HFF-Myc (cell line): ENCODE data around the gene PRDM10.
A peak's percentile ranks its signal among the peaks of the same experiment; 100 is the strongest.
"Not testable (repeated sequence)": the region's sequence is repeated elsewhere in the genome, so short reads cannot be mapped to it uniquely, and the experiment has no call there.

Experiments
- DNase-seq: peaks from one replicate; pipeline ENCODE4 v3.0.0-alpha.2; 2011; ENCODE audit warnings: low read depth; ENCODE audit errors: extremely low read depth
- H3K4me3 ChIP-seq: replicated peaks from 2 replicates; pipeline ENCODE4 v1.5.1; 2011; ENCODE audit warnings: low read depth, mild to moderate bottlenecking, control low read depth, low read length
- CTCF ChIP-seq: IDR thresholded peaks from 2 replicates; pipeline ENCODE4 v1.5.1; 2012; ENCODE audit warnings: mild to moderate bottlenecking, low read depth, low read length, control low read depth; ENCODE audit errors: missing control alignments

Gene PRDM10

GRCh38 chr11:129880311-129880710 is 122.3 kb downstream of the PRDM10 start:
- no peak for DNase-seq
- TF ChIP-seq CTCF, result no peak
- H3K4me3 ChIP-seq, result no peak overlapping the region

- H3K4me3 ChIP-seq, result no peak overlapping the region
- no peak for DNase-seq
- no peak for TF ChIP-seq CTCF
Observed at GRCh38 chr11:129871914-129872313, 130.7 kb downstream of the PRDM10 start.

- H3K4me3 ChIP-seq, DNase-seq: not testable (repeated sequence)
Observed at GRCh38 chr11:129868626-129869025, 134.0 kb downstream of the PRDM10 start.

- DNase-seq, result no peak
- no peak overlapping the region for H3K4me3 ChIP-seq
- TF ChIP-seq CTCF, result no peak
Observed at GRCh38 chr11:129866311-129866710, 136.3 kb downstream of the PRDM10 start.

- no peak for TF ChIP-seq CTCF
- no peak for DNase-seq
- no peak overlapping the region for H3K4me3 ChIP-seq
Observed at GRCh38 chr11:129865701-129866100, 136.9 kb downstream of the PRDM10 start.

GRCh38 chr11:129864811-129865210 is 137.8 kb downstream of the PRDM10 start:
- H3K4me3 ChIP-seq, result no peak overlapping the region

GRCh38 chr11:129861702-129862522 is 140.7 kb downstream of the PRDM10 start:
- DNase-seq, result peak; percentile 92

More at GRCh38 chr11:129864811-129865210, 137.8 kb downstream of the PRDM10 start:
- DNase-seq, result no peak
- TF ChIP-seq CTCF, result no peak

More at GRCh38 chr11:129861702-129862522, 140.7 kb downstream of the PRDM10 start:
- no peak for TF ChIP-seq CTCF
- no peak overlapping the region for H3K4me3 ChIP-seq
